Measurements from ENCODE around the gene EHD1. TPM values are rescaled to one million over a fixed set of nuclear protein-coding genes. Genes with fewer than 3 reads are reported as not detected.

The EHD1 gene
- polyA plus RNA-seq, 2 of the 4 experiments (the other 2 are of a cell fraction) = 25.9 to 37.8 TPM

- Histone ChIP-seq H3K9me3 (no peaks in the 10 kb centered on the region), H3K4me3 (peak overlapping the region; percentile 61), H3K4me1 (peaks cover 23% of the 10 kb centered on the region), H3K4me2 (peak overlapping the region; percentile 73), H3K27ac (peak overlapping the region; percentile 76 to 89)
- CTCF ChIA-PET = interaction anchor here (0.7 to 7.8 kb wide), 12 partner anchors 16 to 354 kb away, joined by 3 to 79 read pairs (median 3); no protein-coding TSS in a partner anchor
- no peak for DNase-seq (ENCODE audit: low read depth in 1 of 2, low spot score in 1 of 2)
- FAIRE-seq = no peak
- peak; percentile 26 to 57; a peak in 5 of 6 replicates for ATAC-seq
- POLR2A ChIA-PET = no interaction called here
- WGBS (ENCODE audit: missing lambda C conversion rate) = 53% methylated on average over 15 of the region's 15 CpGs
- TF ChIP-seq NR3C1 (IDR thresholded peaks at IDR 0.05) (no peak), EHMT2 (IDR thresholded peaks at IDR 0.05; ENCODE audit: low read depth) (no peak)
These were observed 74.5 kb downstream of the EHD1 start for GRCh38 chr11:64803846-64804345.

GRCh38 chr11:64803158-64803845, 75.1 kb downstream of the EHD1 start, which contains the start of gene MAP4K2:
Gene MAP4K2 (minus strand): TSS chr11:64803214. CDS start chr11:64803149, 65 bp downstream.
- peak within 1 kb of the TSS; percentile 61 for H3K4me3 ChIP-seq
- ChIA-PET POLR2A (no interaction called here), CTCF (interaction anchor here (0.7 to 7.8 kb wide), 13 partner anchors 9 to 354 kb away, joined by 3 to 79 read pairs (median 3); partner anchors contain the start of gene SAC3D1)
- H3K27ac ChIP-seq = peak within 1 kb of the TSS; percentile 77 to 89
- 0% methylated on average over 27 of the region's 58 CpGs for WGBS (ENCODE audit: missing lambda C conversion rate)
- no peaks in the 10 kb centered on the region for H3K9me3 ChIP-seq
- H3K4me1 ChIP-seq = peaks cover 23% of the 10 kb centered on the region
- FAIRE-seq (no peak), DNase-seq (ENCODE audit: low read depth in 1 of 2, low spot score in 1 of 2) (peak; percentile 77 to 85), ATAC-seq (peak; percentile 80 to 89)
- TF ChIP-seq HOXB13 (CRISPR knock-in tag; IDR thresholded peaks at IDR 0.05; ENCODE audit: low read depth) (no peak), JUN (IDR thresholded peaks at IDR 0.05) (peak; percentile 62 to 74; a peak in 3 of 5 replicates), MAZ (IDR thresholded peaks at IDR 0.05; ENCODE audit: borderline replicate concordance, low read depth, low read length) (no peak), ATOH8 (CRISPR knock-in tag; IDR thresholded peaks at IDR 0.05; ENCODE audit: low read depth) (no peak), SMC3 (IDR thresholded peaks at IDR 0.05) (0 out of 3 replicates have a peak, but pooled peaks have one; percentile 21), REST (IDR thresholded peaks at IDR 0.05) (no peak), ESRRA (IDR thresholded peaks at IDR 0.05; ENCODE audit: borderline replicate concordance, low read length) (no peak), RAD21 (conservative IDR thresholded peaks at IDR 0.05 in 1 of 2, IDR thresholded peaks at IDR 0.05 in 1 of 2) (0 out of 5 replicates have a peak, but pooled peaks of 1 of the 2 experiments have one; percentile 19), PHF8 (IDR thresholded peaks at IDR 0.05; ENCODE audit: borderline replicate concordance, low read depth) (no peak), RNF2 (IDR thresholded peaks at IDR 0.05; ENCODE audit: borderline replicate concordance, low read depth) (no peak), BHLHE40 (IDR thresholded peaks at IDR 0.05; ENCODE audit: low read depth, low read length) (no peak), NR3C1 (IDR thresholded peaks at IDR 0.05) (no peak), CTCF (IDR thresholded peaks at IDR 0.05) (peak; percentile 34; the same call in 2 of the 3 replicates), RCOR1 (IDR thresholded peaks at IDR 0.05; ENCODE audit: low read depth, low read length) (no peak), ZNF302 (CRISPR knock-in tag; IDR thresholded peaks at IDR 0.05) (no peak)
- peak within 1 kb of the TSS; percentile 73 for H3K4me2 ChIP-seq

Measured in A549 (cell line).